C1 segment of cervical spinal cord (tissue), 14 donors: ENCODE measurements around the gene RBL1.
"Not testable (repeated sequence)": the region's sequence is repeated elsewhere in the genome, so short reads cannot be mapped to it uniquely, and the experiment has no call there.

ENCODE experiments used
- DNase-seq, 14 donors: peaks; one replicate each; lab custom pipeline; 2025; lab: John Stamatoyannopoulos, UW

The RBL1 gene

GRCh38 chr20:37095599-37096414 is at the start of gene RBL1:
Gene RBL1 (minus strand): TSS chr20:37095997. CDS start chr20:37095928, 69 bp downstream.
- peak; percentile 42 to 96 (median 86) for DNase-seq

GRCh38 chr20:37144856-37145404 is 49.1 kb upstream of the RBL1 start:
- DNase-seq: no peak

- no peak for DNase-seq
These were observed 46.9 kb upstream of the RBL1 start for GRCh38 chr20:37142708-37143107.

GRCh38 chr20:37137547-37137946 is 41.8 kb upstream of the RBL1 start:
- DNase-seq: no peak

- DNase-seq: no peak
These were observed 38.2 kb upstream of the RBL1 start for GRCh38 chr20:37133952-37134351.

- DNase-seq: no peak
These were observed 35.7 kb upstream of the RBL1 start for GRCh38 chr20:37131486-37131885.

- no peak for DNase-seq
These were observed 33.0 kb upstream of the RBL1 start for GRCh38 chr20:37128803-37129202.

GRCh38 chr20:37126290-37126689 is 30.5 kb upstream of the RBL1 start:
- DNase-seq: not testable (repeated sequence)

- no peak for DNase-seq
These were observed 27.6 kb upstream of the RBL1 start for GRCh38 chr20:37123441-37123840.

GRCh38 chr20:37120497-37120896 is 24.7 kb upstream of the RBL1 start:
- no peak for DNase-seq

- no peak for DNase-seq
These were observed 23.7 kb upstream of the RBL1 start for GRCh38 chr20:37119356-37120036.

- no peak for DNase-seq
These were observed 18.2 kb upstream of the RBL1 start for GRCh38 chr20:37114012-37114411.

- DNase-seq: no peak
These were observed 16.2 kb upstream of the RBL1 start for GRCh38 chr20:37111926-37112455.

- no peak for DNase-seq
These were observed 12.9 kb upstream of the RBL1 start for GRCh38 chr20:37108676-37109075.

- DNase-seq: no peak
These were observed 6.8 kb upstream of the RBL1 start for GRCh38 chr20:37102571-37102970.

- DNase-seq: peak in 3 of 14 donors; percentile 23 to 35 (median 23)
These were observed 731 bp upstream of the RBL1 start for GRCh38 chr20:37096415-37097041.

GRCh38 chr20:37095108-37095598 is 644 bp downstream of the RBL1 start:
- peak in 4 of 14 donors; percentile 8 to 35 (median 30) for DNase-seq

- DNase-seq: no peak
These were observed 5.4 kb downstream of the RBL1 start for GRCh38 chr20:37090407-37090806.

GRCh38 chr20:37081717-37082289 is 14.0 kb downstream of the RBL1 start:
- no peak for DNase-seq

- DNase-seq: no peak
These were observed 18.8 kb downstream of the RBL1 start for GRCh38 chr20:37077009-37077408.

GRCh38 chr20:37075932-37076685 is 19.7 kb downstream of the RBL1 start:
- no peak for DNase-seq
